ENCODE measurements around the gene NPBWR2. TPM values are rescaled to one million over a fixed set of nuclear protein-coding genes. Genes with fewer than 3 reads are reported as not detected.

NPBWR2 gene
- polyA plus RNA-seq, 1 donor (not counting 4 experiments of a cell fraction or from before 2014, with no cell fraction given) = not detected

- no peak overlapping the region for H3K9ac ChIP-seq (ENCODE audit: control insufficient read depth, extremely low read depth, insufficient read depth, low read length)
- H4K20me1 ChIP-seq (ENCODE audit: control insufficient read depth, extremely low read depth, insufficient read depth, low read length) = no peaks in the 10 kb centered on the region
- no peaks in the 10 kb centered on the region for H3K79me2 ChIP-seq (ENCODE audit: control insufficient read depth, insufficient read depth, low read length)
- no peak overlapping the region for H3K4me2 ChIP-seq (ENCODE audit: control insufficient read depth, extremely low read depth, insufficient read depth, low read depth, low read length)
- H3K27me3 ChIP-seq (ENCODE audit: control insufficient read depth, extremely low read depth, insufficient read depth, low read length) = peaks cover 3% of the 10 kb centered on the region
- dilution Hi-C loops (cut with MboI; ENCODE audit: extremely low pct_ligation_motif_present, low sequenced_read_pairs) = no loop called here
- no peaks in the 10 kb centered on the region for H3K9me1 ChIP-seq (ENCODE audit: control insufficient read depth, extremely low read depth, insufficient read depth, low read length)
- no peaks in the 10 kb centered on the region for H3K9me3 ChIP-seq (ENCODE audit: control insufficient read depth, low read depth, low read length)
- H3K4me3 ChIP-seq (ENCODE audit: control insufficient read depth in 2 of 3, extremely low read depth in 1 of 3, insufficient read depth in 2 of 3, low read depth in 1 of 3, low read length in 3 of 3) = no peak overlapping the region
- H3K4me1 ChIP-seq (ENCODE audit: control insufficient read depth, extremely low read depth, insufficient read depth, low read length) = no peaks in the 10 kb centered on the region
- no peak for FAIRE-seq
- TF ChIP-seq CTCF (optimal IDR thresholded peaks at IDR 0.05 in 1 of 3, IDR thresholded peaks at IDR 0.05 in 1 of 3, conservative IDR thresholded peaks at IDR 0.05 in 1 of 3; ENCODE audit: extremely low read depth in 1 of 3, insufficient read depth in 2 of 3, low read length in 3 of 3) = no peak
- TF ChIP-seq EZH2 (IDR thresholded peaks at IDR 0.05; ENCODE audit: low read length) = no peak
- DNase-seq (ENCODE audit: low read depth, low spot score) = no peak
- no peaks in the 10 kb centered on the region for H3K36me3 ChIP-seq (ENCODE audit: control insufficient read depth in 2 of 2, extremely low read depth in 1 of 2, insufficient read depth in 2 of 2, low read length in 2 of 2)
- H3K27ac ChIP-seq (ENCODE audit: control insufficient read depth, insufficient read depth, low read length) = no peak overlapping the region
- no peak overlapping the region for H2AFZ ChIP-seq (ENCODE audit: control insufficient read depth, low read length)
These were observed 4.7 kb upstream of the NPBWR2 start for GRCh38 chr20:64111841-64112641.

- no peak overlapping the region for H3K27ac ChIP-seq (ENCODE audit: control insufficient read depth, insufficient read depth, low read length)
- H3K36me3 ChIP-seq (ENCODE audit: control insufficient read depth in 2 of 2, extremely low read depth in 1 of 2, insufficient read depth in 2 of 2, low read length in 2 of 2) = no peaks in the 10 kb centered on the region
- DNase-seq (ENCODE audit: low read depth, low spot score) (no peak), FAIRE-seq (no peak)
- H3K27me3 ChIP-seq (ENCODE audit: control insufficient read depth, extremely low read depth, insufficient read depth, low read length) = no peaks in the 10 kb centered on the region
- H4K20me1 ChIP-seq (ENCODE audit: control insufficient read depth, extremely low read depth, insufficient read depth, low read length) = no peaks in the 10 kb centered on the region
- no peak overlapping the region for H3K4me3 ChIP-seq (ENCODE audit: control insufficient read depth in 2 of 3, extremely low read depth in 1 of 3, insufficient read depth in 2 of 3, low read depth in 1 of 3, low read length in 3 of 3)
- TF ChIP-seq EZH2 (IDR thresholded peaks at IDR 0.05; ENCODE audit: low read length) = no peak
- TF ChIP-seq CTCF (optimal IDR thresholded peaks at IDR 0.05 in 1 of 3, IDR thresholded peaks at IDR 0.05 in 1 of 3, conservative IDR thresholded peaks at IDR 0.05 in 1 of 3; ENCODE audit: extremely low read depth in 1 of 3, insufficient read depth in 2 of 3, low read length in 3 of 3) = no peak
- H3K9me1 ChIP-seq (ENCODE audit: control insufficient read depth, extremely low read depth, insufficient read depth, low read length) = no peaks in the 10 kb centered on the region
- no peaks in the 10 kb centered on the region for H3K79me2 ChIP-seq (ENCODE audit: control insufficient read depth, insufficient read depth, low read length)
- no peak overlapping the region for H3K9ac ChIP-seq (ENCODE audit: control insufficient read depth, extremely low read depth, insufficient read depth, low read length)
- H2AFZ ChIP-seq (ENCODE audit: control insufficient read depth, low read length) = no peak overlapping the region
- dilution Hi-C loops (cut with MboI; ENCODE audit: extremely low pct_ligation_motif_present, low sequenced_read_pairs) = no loop called here
- no peaks in the 10 kb centered on the region for H3K4me1 ChIP-seq (ENCODE audit: control insufficient read depth, extremely low read depth, insufficient read depth, low read length)
- H3K4me2 ChIP-seq (ENCODE audit: control insufficient read depth, extremely low read depth, insufficient read depth, low read depth, low read length) = no peak overlapping the region
- H3K9me3 ChIP-seq (ENCODE audit: control insufficient read depth, low read depth, low read length) = no peaks in the 10 kb centered on the region
These were observed 3.2 kb upstream of the NPBWR2 start for GRCh38 chr20:64110411-64111068.

Measured in keratinocyte (primary cell).